GM21360 (cell line): ENCODE measurements around the gene TIMM13.

Experiments used
- ATAC-seq: cut with Tn5 transposase; IDR thresholded peaks from one replicate; pipeline ENCODE4 v1.9.1; 2021; ENCODE audit warnings: mild to moderate bottlenecking, moderate library complexity; ENCODE audit not compliant: unreplicated experiment

Gene TIMM13

GRCh38 chr19:2387367-2388288 lies 39.8 kb downstream of the TIMM13 start:
- no peak for ATAC-seq

- ATAC-seq = no peak
Observed at GRCh38 chr19:2385053-2385721, 42.2 kb downstream of the TIMM13 start.

- ATAC-seq = no peak
Observed at GRCh38 chr19:2382530-2383222, 44.7 kb downstream of the TIMM13 start.

- no peak for ATAC-seq
Observed at GRCh38 chr19:2381148-2381820, 46.1 kb downstream of the TIMM13 start.

- no peak for ATAC-seq
Observed at GRCh38 chr19:2380567-2380966, 46.8 kb downstream of the TIMM13 start.

GRCh38 chr19:2376784-2377519 lies 50.4 kb downstream of the TIMM13 start:
- no peak for ATAC-seq
